GM18870 (cell line): ENCODE data around the gene PPP1R16B.

ENCODE experiments used
- ATAC-seq: cut with Tn5 transposase; IDR thresholded peaks from one replicate; pipeline ENCODE4 v1.9.1; 2021; ENCODE audit warnings: moderate library complexity; ENCODE audit not compliant: unreplicated experiment

PPP1R16B gene

GRCh38 chr20:38874460-38875174 is 69.1 kb downstream of the PPP1R16B start:
- no peak for ATAC-seq

- ATAC-seq = peak; percentile 54
These were observed 69.9 kb downstream of the PPP1R16B start for GRCh38 chr20:38875175-38875993.

- no peak for ATAC-seq
These were observed 72.0 kb downstream of the PPP1R16B start for GRCh38 chr20:38877483-38877882.

GRCh38 chr20:38878866-38879265 is 73.4 kb downstream of the PPP1R16B start:
- no peak for ATAC-seq

- no peak for ATAC-seq
These were observed 75.6 kb downstream of the PPP1R16B start for GRCh38 chr20:38880952-38881735.

GRCh38 chr20:38881806-38882440 is 76.4 kb downstream of the PPP1R16B start:
- ATAC-seq = no peak

- ATAC-seq = no peak
These were observed 77.1 kb downstream of the PPP1R16B start for GRCh38 chr20:38882600-38882999.

- ATAC-seq = no peak
These were observed 77.8 kb downstream of the PPP1R16B start for GRCh38 chr20:38883081-38883980.

GRCh38 chr20:38883981-38884733 is 78.7 kb downstream of the PPP1R16B start:
- no peak for ATAC-seq

GRCh38 chr20:38885357-38885756 is 79.9 kb downstream of the PPP1R16B start:
- no peak for ATAC-seq

- ATAC-seq = no peak
These were observed 82.7 kb downstream of the PPP1R16B start for GRCh38 chr20:38888059-38888831.

- ATAC-seq = no peak
These were observed 83.6 kb downstream of the PPP1R16B start for GRCh38 chr20:38889050-38889449.

- ATAC-seq = no peak
These were observed 84.4 kb downstream of the PPP1R16B start for GRCh38 chr20:38889792-38890496.

- ATAC-seq = no peak
These were observed 85.0 kb downstream of the PPP1R16B start for GRCh38 chr20:38890497-38890818.

- no peak for ATAC-seq
These were observed 86.8 kb downstream of the PPP1R16B start for GRCh38 chr20:38892091-38892981.

GRCh38 chr20:38893056-38893564 is 87.6 kb downstream of the PPP1R16B start:
- no peak for ATAC-seq

GRCh38 chr20:38893565-38894090 is 88.1 kb downstream of the PPP1R16B start:
- no peak for ATAC-seq
